Loucy (cell line): Measurements from ENCODE around the gene PTCD1.

Source experiments
- EZH2phosphoT487 ChIP-seq: fragments of 200-600 bp; IDR thresholded peaks from 2 replicates; pipeline ENCODE4 v1.6.1; 2018; ENCODE audit warnings: antibody characterized with exemption, mild to moderate bottlenecking, moderate library complexity, borderline replicate concordance
- TF ChIP-seq, protein P1 (sequence below): fragments of 200-600 bp; sonication (generic); conservative IDR thresholded peaks from 2 replicates; pipeline ENCODE4 v1.5.1; 2014; ENCODE audit warnings: mild to moderate bottlenecking, antibody characterized with exemption, low read length

DNA sequence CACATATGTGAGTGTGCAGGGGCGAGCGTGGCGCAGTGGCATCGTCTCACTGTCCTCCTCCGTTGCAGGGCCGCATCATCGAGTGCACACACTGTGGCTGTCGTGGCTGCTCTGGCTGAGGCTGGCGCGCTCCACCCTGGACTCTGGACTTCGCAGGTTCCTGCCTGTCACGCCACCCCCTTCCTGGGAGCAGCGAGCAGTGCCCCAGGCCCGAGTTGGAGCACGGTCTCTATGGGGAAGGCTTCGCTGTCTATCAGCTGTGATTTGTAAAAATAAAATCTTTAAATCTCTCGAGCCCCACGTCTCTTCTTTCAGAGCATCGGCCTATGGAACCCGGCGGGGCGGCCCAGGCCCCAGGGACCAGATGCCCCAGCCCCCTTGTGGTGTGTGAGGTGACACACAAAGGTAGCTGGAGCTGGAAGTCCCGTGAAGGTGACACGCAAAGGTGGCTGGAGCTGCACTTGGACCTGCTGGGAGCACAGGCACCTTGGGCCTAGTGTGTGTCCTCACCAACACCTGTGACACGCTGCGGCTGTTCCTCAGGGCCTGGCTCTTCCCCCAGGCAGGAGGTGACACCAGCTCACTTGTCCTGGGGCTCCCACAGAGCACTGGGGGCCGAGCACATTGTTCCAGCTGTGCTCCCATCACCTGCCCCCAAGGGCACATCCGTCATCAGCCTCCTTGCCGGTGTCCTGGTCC lies 19.1 kb downstream of the PTCD1 start:
- TF ChIP-seq, protein P1, sequence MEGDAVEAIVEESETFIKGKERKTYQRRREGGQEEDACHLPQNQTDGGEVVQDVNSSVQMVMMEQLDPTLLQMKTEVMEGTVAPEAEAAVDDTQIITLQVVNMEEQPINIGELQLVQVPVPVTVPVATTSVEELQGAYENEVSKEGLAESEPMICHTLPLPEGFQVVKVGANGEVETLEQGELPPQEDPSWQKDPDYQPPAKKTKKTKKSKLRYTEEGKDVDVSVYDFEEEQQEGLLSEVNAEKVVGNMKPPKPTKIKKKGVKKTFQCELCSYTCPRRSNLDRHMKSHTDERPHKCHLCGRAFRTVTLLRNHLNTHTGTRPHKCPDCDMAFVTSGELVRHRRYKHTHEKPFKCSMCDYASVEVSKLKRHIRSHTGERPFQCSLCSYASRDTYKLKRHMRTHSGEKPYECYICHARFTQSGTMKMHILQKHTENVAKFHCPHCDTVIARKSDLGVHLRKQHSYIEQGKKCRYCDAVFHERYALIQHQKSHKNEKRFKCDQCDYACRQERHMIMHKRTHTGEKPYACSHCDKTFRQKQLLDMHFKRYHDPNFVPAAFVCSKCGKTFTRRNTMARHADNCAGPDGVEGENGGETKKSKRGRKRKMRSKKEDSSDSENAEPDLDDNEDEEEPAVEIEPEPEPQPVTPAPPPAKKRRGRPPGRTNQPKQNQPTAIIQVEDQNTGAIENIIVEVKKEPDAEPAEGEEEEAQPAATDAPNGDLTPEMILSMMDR: no peak
- TF ChIP-seq EZH2phosphoT487: no peak
